Liver (tissue), 9 donors: ENCODE results near the gene EHF. TPM values are rescaled to one million over a fixed set of nuclear protein-coding genes. Genes with fewer than 3 reads are reported as not detected.

Source experiments
- DNase-seq: peaks from one replicate; pipeline ENCODE4 v3.0.0-alpha.2; 2017; ENCODE audit warnings: low spot score
- H3K27ac ChIP-seq, 2 donors: one replicate each; pipeline ENCODE4 v1.7.0; 2013; ENCODE audit warnings: inconsistent platforms in 2 of 2, low read length in 2 of 2, control low read depth in 1 of 2, low read depth in 1 of 2, mild to moderate bottlenecking in 1 of 2
- H3K27me3 ChIP-seq, 4 donors: one replicate each; pipeline versions ENCODE4 v1.6.1 to v1.7.0; 2013; ENCODE audit warnings: low read length in 3 of 4, inconsistent platforms in 1 of 4, mild to moderate bottlenecking in 1 of 4, moderate library complexity in 1 of 4; ENCODE audit not compliant: control insufficient read depth in 4 of 4, insufficient read depth in 4 of 4
- H3K36me3 ChIP-seq, 4 donors: one replicate each; pipeline versions ENCODE4 v1.6.1 to v1.7.0; 2013; ENCODE audit warnings: low read length in 3 of 4, mild to moderate bottlenecking in 3 of 4, low read depth in 1 of 4, moderate library complexity in 1 of 4; ENCODE audit not compliant: control insufficient read depth in 4 of 4, insufficient read depth in 3 of 4
- H3K4me1 ChIP-seq, 4 donors: one replicate each; pipeline versions ENCODE4 v1.6.1 to v1.7.0; 2013; ENCODE audit warnings: low read length in 3 of 4, mild to moderate bottlenecking in 3 of 4, moderate library complexity in 1 of 4; ENCODE audit not compliant: control insufficient read depth in 4 of 4, insufficient read depth in 4 of 4
- H3K4me3 ChIP-seq, 3 donors: one replicate each; pipeline versions ENCODE4 v1.6.1 to v1.7.0; 2013; ENCODE audit warnings: low read length in 3 of 3, control low read depth in 1 of 3, low read depth in 1 of 3, mild to moderate bottlenecking in 1 of 3
- H3K9ac ChIP-seq, 2 donors: one replicate each; pipeline ENCODE4 v1.7.0; 2013; ENCODE audit warnings: low read length in 2 of 2, mild to moderate bottlenecking in 2 of 2, moderate library complexity in 2 of 2, control low read depth in 1 of 2, low read depth in 1 of 2
- H3K9me3 ChIP-seq, 4 donors: one replicate each; pipeline versions ENCODE4 v1.6.1 to v1.7.0; 2013; ENCODE audit warnings: low read length in 3 of 4; ENCODE audit not compliant: control insufficient read depth in 4 of 4
- EGR1 ChIP-seq, 2 donors: IDR thresholded peaks; 2 replicates each; pipeline ENCODE4 v1.6.1; 2016 to 2018; ENCODE audit warnings: antibody characterized with exemption in 2 of 2, low read depth in 2 of 2
- FOXA1 ChIP-seq: IDR thresholded peaks from 2 replicates; pipeline ENCODE4 v1.6.1; 2016; ENCODE audit warnings: antibody characterized with exemption
- FOXA2 ChIP-seq: IDR thresholded peaks from 2 replicates; pipeline ENCODE4 v1.6.1; 2016; ENCODE audit warnings: antibody characterized with exemption
- GABPA ChIP-seq, 2 donors: IDR thresholded peaks in 1 of 2; conservative IDR thresholded peaks in 1 of 2; 2 replicates each; pipeline ENCODE4 v1.6.1; 2016; ENCODE audit warnings: antibody characterized with exemption in 2 of 2, mild to moderate bottlenecking in 1 of 2, moderate library complexity in 1 of 2
- HNF4A ChIP-seq, 2 donors: conservative IDR thresholded peaks; 2 replicates each; pipeline ENCODE4 v1.6.1; 2016; ENCODE audit warnings: antibody characterized with exemption in 2 of 2, mild to moderate bottlenecking in 2 of 2
- HNF4G ChIP-seq: IDR thresholded peaks from 2 replicates; pipeline ENCODE4 v1.6.1; 2016; ENCODE audit warnings: antibody characterized with exemption
- MAX ChIP-seq: IDR thresholded peaks from 2 replicates; pipeline ENCODE4 v1.6.1; 2016; ENCODE audit warnings: antibody characterized with exemption
- RAD21 ChIP-seq, 2 donors: IDR thresholded peaks; 2 replicates each; pipeline ENCODE4 v1.6.1; 2016; ENCODE audit warnings: antibody characterized with exemption in 2 of 2, mild to moderate bottlenecking in 2 of 2
- REST ChIP-seq: IDR thresholded peaks from 2 replicates; pipeline ENCODE4 v1.6.1; 2016; ENCODE audit warnings: antibody characterized with exemption, mild to moderate bottlenecking
- RXRA ChIP-seq, 2 donors: IDR thresholded peaks; 2 replicates each; pipeline ENCODE4 v1.6.1; 2017 to 2018; ENCODE audit warnings: antibody characterized with exemption in 2 of 2, mild to moderate bottlenecking in 1 of 2
- SP1 ChIP-seq: IDR thresholded peaks from 2 replicates; pipeline ENCODE4 v1.6.1; 2018; ENCODE audit warnings: antibody characterized with exemption, mild to moderate bottlenecking
- TAF1 ChIP-seq: conservative IDR thresholded peaks from 2 replicates; pipeline ENCODE4 v1.6.1; 2016; ENCODE audit warnings: antibody characterized with exemption, mild to moderate bottlenecking
- WGBS: extraction: QIAGEN DNeasy Blood & Tissue Kit; methylation state at CpG from one replicate; pipeline ENCODE4 v1.1.7; 2013; 5-methylcytosine and 5-hydroxymethylcytosine counted together
- polyA plus RNA-seq, 2 donors: library from polyadenylated mRNA; stranded (reverse) in 1 of 2; unstranded in 1 of 2; fragments of 200-250 nt in 1 of 2; fragments of >200 nt in 1 of 2; fragmentation: Nextera tagmentation in 1 of 2; extraction: Ambion mirVana in 1 of 2; gene quantifications; one replicate each; pipeline versions ENCODE4 v1.2.1 to v1.2.3, GENCODE V29; 2013 to 2015
- total RNA-seq, 2 donors: library from RNA; depleted of rRNA; stranded (reverse); fragments of >200 nt; gene quantifications; one replicate each; pipeline ENCODE4 v1.2.3, GENCODE V29; 2014
- TF ChIP-seq, protein P1 (sequence below): IDR thresholded peaks from 2 replicates; pipeline ENCODE4 v1.6.1; 2016; ENCODE audit warnings: antibody characterized with exemption
- TF ChIP-seq, protein P2 (sequence below): fragments of 150-350 bp; IDR thresholded peaks from 2 replicates; pipeline ENCODE4 v1.5.1; 2017; ENCODE audit warnings: improper control_type of control experiment, low read depth, low read length; ENCODE audit not compliant: missing input control
- TF ChIP-seq, protein P3 (sequence below): IDR thresholded peaks from 2 replicates; pipeline ENCODE4 v1.6.1; 2016; ENCODE audit warnings: antibody characterized with exemption
- donor health status: healthy.
- donor health status: healthy.
- donor health status: healthy.
- donor health status: healthy.
- donor health status: healthy.

The EHF gene
- total and polyA plus RNA-seq, 4 donors, result 0.85 to 5.9 (median 2.6) TPM

- no peak for DNase-seq
- Histone ChIP-seq H3K4me3 (no peak overlapping the region), H3K27me3 (no peaks in the 10 kb centered on the region), H3K9me3 (peaks cover under 1 to 14% (median 6%) of the 10 kb centered on the region in 4 donors), H3K27ac (no peak overlapping the region), H3K9ac (no peak overlapping the region), H3K4me1 (no peaks in the 10 kb centered on the region), H3K36me3 (no peaks in the 10 kb centered on the region)
- TF ChIP-seq EGR1 (IDR thresholded peaks at IDR 0.05; ENCODE audit: low read depth in 2 of 2) (no peak), REST (no peak), SP1 (no peak), FOXA1 (no peak), HNF4G (no peak), TAF1 (no peak), RAD21 (IDR thresholded peaks at IDR 0.05) (no peak), MAX (no peak), FOXA2 (no peak), HNF4A (conservative IDR thresholded peaks at IDR 0.05) (no peak), GABPA (IDR thresholded peaks at IDR 0.05 in 1 of 2, conservative IDR thresholded peaks at IDR 0.05 in 1 of 2) (no peak), RXRA (IDR thresholded peaks at IDR 0.05) (no peak)
- TF ChIP-seq, protein P1, sequence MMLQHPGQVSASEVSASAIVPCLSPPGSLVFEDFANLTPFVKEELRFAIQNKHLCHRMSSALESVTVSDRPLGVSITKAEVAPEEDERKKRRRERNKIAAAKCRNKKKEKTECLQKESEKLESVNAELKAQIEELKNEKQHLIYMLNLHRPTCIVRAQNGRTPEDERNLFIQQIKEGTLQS, result no peak
- TF ChIP-seq, protein P2, sequence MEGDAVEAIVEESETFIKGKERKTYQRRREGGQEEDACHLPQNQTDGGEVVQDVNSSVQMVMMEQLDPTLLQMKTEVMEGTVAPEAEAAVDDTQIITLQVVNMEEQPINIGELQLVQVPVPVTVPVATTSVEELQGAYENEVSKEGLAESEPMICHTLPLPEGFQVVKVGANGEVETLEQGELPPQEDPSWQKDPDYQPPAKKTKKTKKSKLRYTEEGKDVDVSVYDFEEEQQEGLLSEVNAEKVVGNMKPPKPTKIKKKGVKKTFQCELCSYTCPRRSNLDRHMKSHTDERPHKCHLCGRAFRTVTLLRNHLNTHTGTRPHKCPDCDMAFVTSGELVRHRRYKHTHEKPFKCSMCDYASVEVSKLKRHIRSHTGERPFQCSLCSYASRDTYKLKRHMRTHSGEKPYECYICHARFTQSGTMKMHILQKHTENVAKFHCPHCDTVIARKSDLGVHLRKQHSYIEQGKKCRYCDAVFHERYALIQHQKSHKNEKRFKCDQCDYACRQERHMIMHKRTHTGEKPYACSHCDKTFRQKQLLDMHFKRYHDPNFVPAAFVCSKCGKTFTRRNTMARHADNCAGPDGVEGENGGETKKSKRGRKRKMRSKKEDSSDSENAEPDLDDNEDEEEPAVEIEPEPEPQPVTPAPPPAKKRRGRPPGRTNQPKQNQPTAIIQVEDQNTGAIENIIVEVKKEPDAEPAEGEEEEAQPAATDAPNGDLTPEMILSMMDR, result no peak
- TF ChIP-seq, protein P3, sequence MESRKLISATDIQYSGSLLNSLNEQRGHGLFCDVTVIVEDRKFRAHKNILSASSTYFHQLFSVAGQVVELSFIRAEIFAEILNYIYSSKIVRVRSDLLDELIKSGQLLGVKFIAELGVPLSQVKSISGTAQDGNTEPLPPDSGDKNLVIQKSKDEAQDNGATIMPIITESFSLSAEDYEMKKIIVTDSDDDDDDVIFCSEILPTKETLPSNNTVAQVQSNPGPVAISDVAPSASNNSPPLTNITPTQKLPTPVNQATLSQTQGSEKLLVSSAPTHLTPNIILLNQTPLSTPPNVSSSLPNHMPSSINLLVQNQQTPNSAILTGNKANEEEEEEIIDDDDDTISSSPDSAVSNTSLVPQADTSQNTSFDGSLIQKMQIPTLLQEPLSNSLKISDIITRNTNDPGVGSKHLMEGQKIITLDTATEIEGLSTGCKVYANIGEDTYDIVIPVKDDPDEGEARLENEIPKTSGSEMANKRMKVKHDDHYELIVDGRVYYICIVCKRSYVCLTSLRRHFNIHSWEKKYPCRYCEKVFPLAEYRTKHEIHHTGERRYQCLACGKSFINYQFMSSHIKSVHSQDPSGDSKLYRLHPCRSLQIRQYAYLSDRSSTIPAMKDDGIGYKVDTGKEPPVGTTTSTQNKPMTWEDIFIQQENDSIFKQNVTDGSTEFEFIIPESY, result no peak
- WGBS, result 65% methylated on average over 3 of the region's 3 CpGs
Measured at GRCh38 chr11:34707462-34707840, 86.6 kb downstream of the EHF start.

Other genes with a start within 250 kb of the EHF start
- gene CAT, start 182.2 kb upstream of the EHF start, total RNA-seq, result 100 to 1,000 TPM; 503 to 620 TPM
- gene CAT, start 182.2 kb upstream of the EHF start, polyA plus RNA-seq, result 100 to 1,000 TPM; 270 to 273 TPM
- under 1 TPM; 0.08 to 0.37 TPM for gene ELF5, start 107.3 kb upstream of the EHF start, total RNA-seq
- gene ELF5, start 107.3 kb upstream of the EHF start, polyA plus RNA-seq, result under 1 TPM in 1 of 2 donors, not detected in 1; 0.06 TPM